Spleen (tissue), 11 donors: Measurements from ENCODE around the gene FGF23. TPM values are rescaled to one million over a fixed set of nuclear protein-coding genes. Genes with fewer than 3 reads are reported as not detected.

Experiments
- DNase-seq: peaks from one replicate; pipeline ENCODE4 v3.0.0-alpha.2; 2020
- H3K27ac ChIP-seq, 8 donors: fragments of 200-600 bp; sonication (generic) in 7 of 8; 1 replicate in 4 of 8; 2 replicates in 4 of 8; pipeline versions ENCODE4 v1.5.0 to v1.8.0; 2016 to 2021; ENCODE audit warnings: inconsistent platforms in 4 of 8, mild to moderate bottlenecking in 4 of 8, moderate library complexity in 1 of 8
- H3K27me3 ChIP-seq, 7 donors: fragments of 200-600 bp; sonication (generic) in 6 of 7; replicated peaks in 1 of 7; 1 replicate in 4 of 7; 2 replicates in 3 of 7; pipeline versions ENCODE4 v1.5.0 to v1.8.0; 2016 to 2021; ENCODE audit warnings: inconsistent platforms in 3 of 7, mild to moderate bottlenecking in 1 of 7
- H3K36me3 ChIP-seq, 6 donors: fragments of 200-600 bp; sonication (generic) in 5 of 6; 1 replicate in 4 of 6; 2 replicates in 2 of 6; pipeline versions ENCODE4 v1.5.0 to v1.8.0; 2016 to 2021; ENCODE audit warnings: inconsistent platforms in 2 of 6
- H3K4me1 ChIP-seq, 6 donors: fragments of 200-600 bp; sonication (generic) in 5 of 6; 1 replicate in 3 of 6; 2 replicates in 3 of 6; pipeline versions ENCODE4 v1.5.0 to v1.8.0; 2016 to 2021; ENCODE audit warnings: inconsistent platforms in 3 of 6
- H3K4me3 ChIP-seq, 8 donors: fragments of 200-600 bp; sonication (generic) in 7 of 8; 1 replicate in 4 of 8; 2 replicates in 4 of 8; pipeline versions ENCODE4 v1.5.0 to v1.8.0; 2016 to 2021; ENCODE audit warnings: inconsistent platforms in 4 of 8, mild to moderate bottlenecking in 4 of 8, moderate library complexity in 2 of 8
- H3K9me3 ChIP-seq, 8 donors: fragments of 200-600 bp; sonication (generic) in 7 of 8; 1 replicate in 4 of 8; 2 replicates in 4 of 8; pipeline versions ENCODE4 v1.5.0 to v1.8.0; 2016 to 2021; ENCODE audit warnings: inconsistent platforms in 4 of 8
- CTCF ChIP-seq, 11 experiments: fragments of 200-600 bp in 7 of 11; fragments of 450-650 bp in 4 of 11; sonication (generic) in 4 of 11; IDR thresholded peaks in 8 of 11; conservative IDR thresholded peaks in 3 of 11; 1 replicate in 7 of 11; 2 replicates in 4 of 11; pipeline versions ENCODE4 v1.4.0 to v1.8.0; 2016 to 2021; ENCODE audit warnings: antibody characterized with exemption in 11 of 11, inconsistent platforms in 4 of 11, mild to moderate bottlenecking in 1 of 11
- POLR2A ChIP-seq, 3 donors: fragments of 450-650 bp; IDR thresholded peaks; one replicate each; pipeline ENCODE4 v1.5.1; 2017; ENCODE audit warnings: antibody characterized with exemption in 3 of 3, mild to moderate bottlenecking in 1 of 3
- POLR2AphosphoS5 ChIP-seq, 3 donors: sonication (generic); formaldehyde crosslinking; IDR thresholded peaks; one replicate each; pipeline ENCODE4 v1.5.1; 2017; ENCODE audit warnings: antibody characterized with exemption in 3 of 3
- WGBS, 5 donors: extraction: QIAGEN DNeasy Blood & Tissue Kit in 3 of 5; methylation state at CpG; one replicate each; pipeline versions ENCODE4 v1.1.5 to v1.1.7; 2013 to 2018; 5-methylcytosine and 5-hydroxymethylcytosine counted together
- intact Hi-C: fragments of 100-400 bp; cut with DNase I; formaldehyde crosslinking; loops from one replicate; pipeline ENCODE4 v1.15.0; 2023; ENCODE audit warnings: low total_unique reads
- polyA plus RNA-seq, 3 donors: library from polyadenylated mRNA; stranded (reverse); fragments of 200-250 nt; gene quantifications; one replicate each; pipeline ENCODE4 v1.2.1, GENCODE V29; 2013
- total RNA-seq, 7 donors: library from RNA; depleted of rRNA in 3 of 7; stranded (reverse); fragments of >200 nt in 3 of 7; fragmentation: NEBNext Ultra II Directional in 4 of 7; extraction: Animal tissue kit (Norgen Biotek cat#: 25700) in 4 of 7; gene quantifications; one replicate each; pipeline versions ENCODE4 v1.1.0 to v1.2.1, GENCODE V29; 2016 to 2021
- donor health status: healthy with polysubstance abuse.
- donor health status: DM: no; HTN: no; CAD: no; lungs with moderate emphysema.
- donor health status: DM: no; HTN: no; CAD: no.
- donor health status: Bipolar disorder and iron deficiency.
- donor health status: healthy.
- donor health status: DM: no; HTN: no; CAD: no.
- donor health status: DM: yes; HTN: yes; CAD: no.

The FGF23 gene
- total and polyA plus RNA-seq, 10 donors: 0.03 TPM; not detected in 9

- Histone ChIP-seq H3K36me3 (no peaks in the 10 kb centered on the region), H3K4me1 (peaks cover 0 to 7% (median 2%) of the 10 kb centered on the region in 6 donors), H3K4me3 (no peak overlapping the region), H3K27ac (no peak overlapping the region), H3K27me3 (peaks cover 0 to 15% (median 5%) of the 10 kb centered on the region in 7 donors), H3K9me3 (no peaks in the 10 kb centered on the region)
- DNase-seq: no peak
- WGBS, 5 donors: 63 to 87% (median 81%) methylated on average over 1 of the region's 1 CpG
- intact Hi-C loops: no loop called here
- TF ChIP-seq POLR2A (IDR thresholded peaks at IDR 0.05) (no peak), CTCF (IDR thresholded peaks at IDR 0.05 in 8 of 11, conservative IDR thresholded peaks at IDR 0.05 in 3 of 11) (no peak), POLR2AphosphoS5 (IDR thresholded peaks at IDR 0.05) (no peak)
Measured at GRCh38 chr12:4388032-4388431, 8.5 kb upstream of the FGF23 start.

- intact Hi-C loops: no loop called here
- Histone ChIP-seq H3K4me1 (peaks cover 0 to 6% (median 2%) of the 10 kb centered on the region in 6 donors), H3K4me3 (no peak overlapping the region), H3K27me3 (peaks cover 0 to 13% (median 4%) of the 10 kb centered on the region in 7 donors), H3K27ac (no peak overlapping the region), H3K9me3 (no peaks in the 10 kb centered on the region), H3K36me3 (no peaks in the 10 kb centered on the region)
- WGBS, 5 donors: 86 to 93% (median 88%) methylated on average over 5 of the region's 5 CpGs
- DNase-seq: no peak
- no peak for TF ChIP-seq CTCF (IDR thresholded peaks at IDR 0.05 in 8 of 11, conservative IDR thresholded peaks at IDR 0.05 in 3 of 11)
- TF ChIP-seq POLR2A (IDR thresholded peaks at IDR 0.05): no peak
- TF ChIP-seq POLR2AphosphoS5 (IDR thresholded peaks at IDR 0.05): no peak
Measured at GRCh38 chr12:4387607-4388006, 8.1 kb upstream of the FGF23 start.

- H3K27ac ChIP-seq: no peak overlapping the region
- H3K36me3 ChIP-seq: no peaks in the 10 kb centered on the region
- no peaks in the 10 kb centered on the region for H3K4me1 ChIP-seq
- no peak for DNase-seq
- peaks cover 0 to 13% (median 0%) of the 10 kb centered on the region in 7 donors for H3K27me3 ChIP-seq
- TF ChIP-seq CTCF (IDR thresholded peaks at IDR 0.05 in 8 of 11, conservative IDR thresholded peaks at IDR 0.05 in 3 of 11) (no peak), POLR2A (IDR thresholded peaks at IDR 0.05) (no peak), POLR2AphosphoS5 (IDR thresholded peaks at IDR 0.05) (no peak)
- H3K9me3 ChIP-seq: no peaks in the 10 kb centered on the region
- WGBS, 5 donors: 77 to 90% (median 82%) methylated on average over 4 of the region's 4 CpGs
- H3K4me3 ChIP-seq: no peak overlapping the region
- intact Hi-C loops: no loop called here
Measured at GRCh38 chr12:4386801-4387200, 7.3 kb upstream of the FGF23 start.

GRCh38 chr12:4383304-4383865, 3.9 kb upstream of the FGF23 start:
- DNase-seq: no peak
- no peak for TF ChIP-seq POLR2A (IDR thresholded peaks at IDR 0.05)
- no peak for TF ChIP-seq POLR2AphosphoS5 (IDR thresholded peaks at IDR 0.05)
- no peak for TF ChIP-seq CTCF (IDR thresholded peaks at IDR 0.05 in 8 of 11, conservative IDR thresholded peaks at IDR 0.05 in 3 of 11)
- H3K27ac ChIP-seq: no peak overlapping the region
- H3K4me1 ChIP-seq: no peaks in the 10 kb centered on the region
- H3K27me3 ChIP-seq: peaks cover 0 to 32% (median 7%) of the 10 kb centered on the region in 7 donors
- 69 to 78% (median 75%) methylated on average over 8 of the region's 8 CpGs for WGBS, 5 donors
- no peaks in the 10 kb centered on the region for H3K9me3 ChIP-seq
- intact Hi-C loops: no loop called here
- H3K4me3 ChIP-seq: no peak overlapping the region
- H3K36me3 ChIP-seq: no peaks in the 10 kb centered on the region
